Mononuclear cell (primary cell): ENCODE data around the gene AUP1. TPM values are rescaled to one million over a fixed set of nuclear protein-coding genes. Genes with fewer than 3 reads are reported as not detected.

ENCODE experiments used
- H3K27me3 ChIP-seq: 2 replicates; pipeline ENCODE4 v1.6.0; 2011; ENCODE audit warnings: low read length, control low read depth; ENCODE audit not compliant: insufficient read depth
- H3K4me1 ChIP-seq: 2 replicates; pipeline ENCODE4 v1.5.1; 2011; ENCODE audit warnings: mild to moderate bottlenecking, low read length, control low read depth; ENCODE audit not compliant: insufficient read depth
- H3K4me3 ChIP-seq: 2 replicates; pipeline ENCODE4 v1.5.1; 2011; ENCODE audit warnings: mild to moderate bottlenecking, low read length, moderate library complexity
- H3K9me3 ChIP-seq: 2 replicates; pipeline ENCODE4 v1.5.1; 2011; ENCODE audit warnings: low read depth, mild to moderate bottlenecking, control low read depth, low read length
- total RNA-seq: library from RNA; depleted of rRNA; stranded (reverse); fragments of >200 nt; gene quantifications from one replicate; pipeline ENCODE4 v1.2.3, GENCODE V29; 2012

Gene AUP1
- total RNA-seq, 1 donor, result 115 TPM

GRCh38 chr2:74551530-74551929, 22.0 kb upstream of the AUP1 start:
- Histone ChIP-seq H3K4me1 (peaks cover 44% of the 10 kb centered on the region), H3K4me3 (no peak overlapping the region), H3K27me3 (peaks cover 28% of the 10 kb centered on the region), H3K9me3 (no peaks in the 10 kb centered on the region)

GRCh38 chr2:74550231-74550630, 20.7 kb upstream of the AUP1 start:
- Histone ChIP-seq H3K4me3 (no peak overlapping the region), H3K9me3 (no peaks in the 10 kb centered on the region), H3K27me3 (peaks cover 28% of the 10 kb centered on the region), H3K4me1 (peaks cover 31% of the 10 kb centered on the region)

GRCh38 chr2:74548900-74549826, 19.7 kb upstream of the AUP1 start:
- Histone ChIP-seq H3K9me3 (no peaks in the 10 kb centered on the region), H3K27me3 (peaks cover 28% of the 10 kb centered on the region), H3K4me1 (peaks cover 30% of the 10 kb centered on the region), H3K4me3 (peak overlapping the region; percentile 38)

- H3K27me3 ChIP-seq, result peaks cover 28% of the 10 kb centered on the region
- H3K9me3 ChIP-seq, result no peaks in the 10 kb centered on the region
- peaks cover 22% of the 10 kb centered on the region for H3K4me1 ChIP-seq
- H3K4me3 ChIP-seq, result peak overlapping the region; percentile 38
Measured at GRCh38 chr2:74548285-74548899, 18.9 kb upstream of the AUP1 start.

- H3K9me3 ChIP-seq, result no peaks in the 10 kb centered on the region
- H3K4me1 ChIP-seq, result peaks cover 19% of the 10 kb centered on the region
- no peak overlapping the region for H3K4me3 ChIP-seq
- peaks cover 28% of the 10 kb centered on the region for H3K27me3 ChIP-seq
Measured at GRCh38 chr2:74546004-74546403, 16.5 kb upstream of the AUP1 start.

GRCh38 chr2:74544634-74545033, 15.1 kb upstream of the AUP1 start:
- H3K27me3 ChIP-seq, result peaks cover 23% of the 10 kb centered on the region
- peaks cover 15% of the 10 kb centered on the region for H3K4me1 ChIP-seq
- no peak overlapping the region for H3K4me3 ChIP-seq
- H3K9me3 ChIP-seq, result no peaks in the 10 kb centered on the region

- no peaks in the 10 kb centered on the region for H3K9me3 ChIP-seq
- no peak overlapping the region for H3K4me3 ChIP-seq
- peaks cover 11% of the 10 kb centered on the region for H3K4me1 ChIP-seq
- H3K27me3 ChIP-seq, result peaks cover 9% of the 10 kb centered on the region
Measured at GRCh38 chr2:74542978-74543377, 13.5 kb upstream of the AUP1 start.

- Histone ChIP-seq H3K4me3 (no peak overlapping the region), H3K9me3 (no peaks in the 10 kb centered on the region), H3K4me1 (peaks cover 11% of the 10 kb centered on the region), H3K27me3 (no peaks in the 10 kb centered on the region)
Measured at GRCh38 chr2:74540291-74540690, 10.8 kb upstream of the AUP1 start.

- Histone ChIP-seq H3K4me3 (no peak overlapping the region), H3K9me3 (no peaks in the 10 kb centered on the region), H3K27me3 (no peaks in the 10 kb centered on the region), H3K4me1 (peaks cover 11% of the 10 kb centered on the region)
Measured at GRCh38 chr2:74538881-74539339, 9.4 kb upstream of the AUP1 start.

GRCh38 chr2:74537140-74537539, 7.6 kb upstream of the AUP1 start:
- Histone ChIP-seq H3K9me3 (no peaks in the 10 kb centered on the region), H3K4me3 (no peak overlapping the region), H3K4me1 (peaks cover 11% of the 10 kb centered on the region), H3K27me3 (no peaks in the 10 kb centered on the region)

- peaks cover 16% of the 10 kb centered on the region for H3K4me1 ChIP-seq
- H3K9me3 ChIP-seq, result no peaks in the 10 kb centered on the region
- H3K4me3 ChIP-seq, result no peak overlapping the region
- H3K27me3 ChIP-seq, result no peaks in the 10 kb centered on the region
Measured at GRCh38 chr2:74536166-74536950, 6.9 kb upstream of the AUP1 start.

GRCh38 chr2:74535440-74535965, 6.0 kb upstream of the AUP1 start:
- H3K4me1 ChIP-seq, result peaks cover 24% of the 10 kb centered on the region
- no peaks in the 10 kb centered on the region for H3K9me3 ChIP-seq
- H3K27me3 ChIP-seq, result no peaks in the 10 kb centered on the region
- H3K4me3 ChIP-seq, result no peak overlapping the region

- Histone ChIP-seq H3K9me3 (no peaks in the 10 kb centered on the region), H3K4me1 (peaks cover 24% of the 10 kb centered on the region), H3K4me3 (no peak overlapping the region), H3K27me3 (no peaks in the 10 kb centered on the region)
Measured at GRCh38 chr2:74534411-74534810, 4.9 kb upstream of the AUP1 start.

GRCh38 chr2:74533464-74533863, 4.0 kb upstream of the AUP1 start:
- no peaks in the 10 kb centered on the region for H3K27me3 ChIP-seq
- no peaks in the 10 kb centered on the region for H3K9me3 ChIP-seq
- H3K4me3 ChIP-seq, result no peak overlapping the region
- peaks cover 23% of the 10 kb centered on the region for H3K4me1 ChIP-seq

GRCh38 chr2:74532222-74532621, 2.7 kb upstream of the AUP1 start:
- Histone ChIP-seq H3K9me3 (no peaks in the 10 kb centered on the region), H3K4me1 (peaks cover 30% of the 10 kb centered on the region), H3K27me3 (no peaks in the 10 kb centered on the region), H3K4me3 (no peak overlapping the region)
